Esophagus squamous epithelium (tissue), 4 donors: ENCODE data around the gene SLC9A7.

ENCODE experiments used
- POLR2A ChIP-seq, 4 donors: fragments of 450-650 bp; IDR thresholded peaks; one replicate each; pipeline ENCODE4 v1.6.1; 2017; ENCODE audit warnings: antibody characterized with exemption in 4 of 4, mild to moderate bottlenecking in 4 of 4, moderate library complexity in 3 of 4
- TF ChIP-seq, protein P1 (sequence below), 6 experiments: fragments of 450-650 bp in 4 of 6; fragments of 200-600 bp in 2 of 6; sonication (generic) in 2 of 6; IDR thresholded peaks; one replicate each; pipeline ENCODE4 v1.5.1; 2016 to 2019; ENCODE audit warnings: antibody characterized with exemption in 6 of 6, mild to moderate bottlenecking in 4 of 6, moderate library complexity in 4 of 6

DNA sequence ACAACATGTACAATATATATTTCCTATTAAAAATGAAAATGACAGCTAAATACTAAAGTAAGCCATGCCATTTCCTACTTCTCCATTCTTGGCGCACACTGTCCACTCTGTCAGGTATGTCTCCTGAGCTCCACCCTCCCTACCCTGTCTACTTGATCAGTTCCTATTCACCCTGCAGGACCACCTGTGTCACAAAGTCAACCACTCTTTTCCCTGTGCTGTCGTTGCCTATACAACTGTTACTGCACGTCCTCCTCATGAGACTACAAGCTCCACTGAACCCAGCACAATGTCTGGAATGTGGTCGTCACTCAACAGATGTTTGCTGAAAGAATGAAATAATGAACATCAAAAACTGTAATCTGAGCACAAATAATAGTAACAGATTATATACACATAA is 54.9 kb downstream of the SLC9A7 start:
- TF ChIP-seq, protein P1, sequence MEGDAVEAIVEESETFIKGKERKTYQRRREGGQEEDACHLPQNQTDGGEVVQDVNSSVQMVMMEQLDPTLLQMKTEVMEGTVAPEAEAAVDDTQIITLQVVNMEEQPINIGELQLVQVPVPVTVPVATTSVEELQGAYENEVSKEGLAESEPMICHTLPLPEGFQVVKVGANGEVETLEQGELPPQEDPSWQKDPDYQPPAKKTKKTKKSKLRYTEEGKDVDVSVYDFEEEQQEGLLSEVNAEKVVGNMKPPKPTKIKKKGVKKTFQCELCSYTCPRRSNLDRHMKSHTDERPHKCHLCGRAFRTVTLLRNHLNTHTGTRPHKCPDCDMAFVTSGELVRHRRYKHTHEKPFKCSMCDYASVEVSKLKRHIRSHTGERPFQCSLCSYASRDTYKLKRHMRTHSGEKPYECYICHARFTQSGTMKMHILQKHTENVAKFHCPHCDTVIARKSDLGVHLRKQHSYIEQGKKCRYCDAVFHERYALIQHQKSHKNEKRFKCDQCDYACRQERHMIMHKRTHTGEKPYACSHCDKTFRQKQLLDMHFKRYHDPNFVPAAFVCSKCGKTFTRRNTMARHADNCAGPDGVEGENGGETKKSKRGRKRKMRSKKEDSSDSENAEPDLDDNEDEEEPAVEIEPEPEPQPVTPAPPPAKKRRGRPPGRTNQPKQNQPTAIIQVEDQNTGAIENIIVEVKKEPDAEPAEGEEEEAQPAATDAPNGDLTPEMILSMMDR (IDR thresholded peaks at IDR 0.05) = no peak
- no peak for TF ChIP-seq POLR2A (IDR thresholded peaks at IDR 0.05)
